Fibroblast of mammary gland (primary cell): ENCODE data around the gene BTF3.

ENCODE experiments used
- DNase-seq: peaks from one replicate; pipeline ENCODE4 v3.0.0-alpha.2; 2010; ENCODE audit warnings: low read depth
- H3K4me3 ChIP-seq: 2 replicates; pipeline ENCODE4 v1.5.1; 2011; ENCODE audit warnings: low read depth, mild to moderate bottlenecking, low read length, moderate library complexity; ENCODE audit not compliant: control insufficient read depth
- TF ChIP-seq, protein P1 (sequence below): conservative IDR thresholded peaks from 2 replicates; pipeline ENCODE4 v1.5.1; 2011; ENCODE audit warnings: low read depth, low read length, inconsistent platforms; ENCODE audit not compliant: control insufficient read depth, insufficient read depth

The BTF3 gene

DNA sequence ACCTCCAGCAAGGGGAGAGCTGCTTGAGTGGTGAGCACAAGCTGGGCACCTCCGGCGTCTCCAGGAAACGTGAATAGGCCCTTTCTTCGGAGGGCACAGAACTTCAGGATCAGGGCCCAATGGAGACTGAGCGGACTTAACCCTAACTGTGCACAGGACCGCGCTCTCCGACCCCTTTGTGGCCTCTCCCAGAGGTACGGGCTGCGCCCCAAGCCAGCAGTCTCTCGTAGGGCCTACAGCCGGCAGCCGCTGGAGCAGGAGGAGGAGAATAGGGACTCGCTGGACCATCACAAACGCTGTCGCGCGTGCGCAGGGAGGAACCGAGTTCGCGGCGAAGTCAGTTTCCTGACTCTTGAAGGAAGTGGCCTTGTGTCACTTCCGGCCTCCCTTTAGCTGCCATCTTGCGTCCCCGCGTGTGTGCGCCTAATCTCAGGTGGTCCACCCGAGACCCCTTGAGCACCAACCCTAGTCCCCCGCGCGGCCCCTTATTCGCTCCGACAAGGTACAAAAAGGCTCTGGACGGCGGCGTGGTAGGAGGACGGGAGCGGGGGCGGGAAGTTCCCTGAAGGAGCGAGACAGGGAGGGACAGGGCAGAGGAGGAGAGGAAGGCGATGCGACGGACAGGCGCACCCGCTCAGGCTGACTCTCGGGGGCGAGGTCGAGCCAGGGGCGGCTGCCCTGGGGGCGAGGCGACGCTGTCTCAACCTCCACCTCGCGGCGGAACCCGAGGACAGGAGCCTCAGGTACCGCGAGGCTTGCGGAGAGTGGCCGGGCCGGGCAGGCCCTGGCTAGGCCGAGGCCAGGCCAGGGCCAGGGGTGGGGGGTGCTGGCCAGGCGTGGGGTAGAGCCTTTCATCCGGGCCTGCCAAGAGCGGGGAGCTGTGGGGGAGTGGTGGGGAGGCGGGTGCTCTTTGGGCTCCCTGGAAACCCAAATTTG lies at the start of gene BTF3:
TSS of gene BTF3 (plus strand) at position 386 of the 936 bp plus-strand sequence. CDS start at position 612, 226 bp downstream.
- DNase-seq: peak; percentile 96
- peak within 1 kb of the TSS; percentile 88 for H3K4me3 ChIP-seq
- TF ChIP-seq, protein P1, sequence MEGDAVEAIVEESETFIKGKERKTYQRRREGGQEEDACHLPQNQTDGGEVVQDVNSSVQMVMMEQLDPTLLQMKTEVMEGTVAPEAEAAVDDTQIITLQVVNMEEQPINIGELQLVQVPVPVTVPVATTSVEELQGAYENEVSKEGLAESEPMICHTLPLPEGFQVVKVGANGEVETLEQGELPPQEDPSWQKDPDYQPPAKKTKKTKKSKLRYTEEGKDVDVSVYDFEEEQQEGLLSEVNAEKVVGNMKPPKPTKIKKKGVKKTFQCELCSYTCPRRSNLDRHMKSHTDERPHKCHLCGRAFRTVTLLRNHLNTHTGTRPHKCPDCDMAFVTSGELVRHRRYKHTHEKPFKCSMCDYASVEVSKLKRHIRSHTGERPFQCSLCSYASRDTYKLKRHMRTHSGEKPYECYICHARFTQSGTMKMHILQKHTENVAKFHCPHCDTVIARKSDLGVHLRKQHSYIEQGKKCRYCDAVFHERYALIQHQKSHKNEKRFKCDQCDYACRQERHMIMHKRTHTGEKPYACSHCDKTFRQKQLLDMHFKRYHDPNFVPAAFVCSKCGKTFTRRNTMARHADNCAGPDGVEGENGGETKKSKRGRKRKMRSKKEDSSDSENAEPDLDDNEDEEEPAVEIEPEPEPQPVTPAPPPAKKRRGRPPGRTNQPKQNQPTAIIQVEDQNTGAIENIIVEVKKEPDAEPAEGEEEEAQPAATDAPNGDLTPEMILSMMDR: no peak

DNA sequence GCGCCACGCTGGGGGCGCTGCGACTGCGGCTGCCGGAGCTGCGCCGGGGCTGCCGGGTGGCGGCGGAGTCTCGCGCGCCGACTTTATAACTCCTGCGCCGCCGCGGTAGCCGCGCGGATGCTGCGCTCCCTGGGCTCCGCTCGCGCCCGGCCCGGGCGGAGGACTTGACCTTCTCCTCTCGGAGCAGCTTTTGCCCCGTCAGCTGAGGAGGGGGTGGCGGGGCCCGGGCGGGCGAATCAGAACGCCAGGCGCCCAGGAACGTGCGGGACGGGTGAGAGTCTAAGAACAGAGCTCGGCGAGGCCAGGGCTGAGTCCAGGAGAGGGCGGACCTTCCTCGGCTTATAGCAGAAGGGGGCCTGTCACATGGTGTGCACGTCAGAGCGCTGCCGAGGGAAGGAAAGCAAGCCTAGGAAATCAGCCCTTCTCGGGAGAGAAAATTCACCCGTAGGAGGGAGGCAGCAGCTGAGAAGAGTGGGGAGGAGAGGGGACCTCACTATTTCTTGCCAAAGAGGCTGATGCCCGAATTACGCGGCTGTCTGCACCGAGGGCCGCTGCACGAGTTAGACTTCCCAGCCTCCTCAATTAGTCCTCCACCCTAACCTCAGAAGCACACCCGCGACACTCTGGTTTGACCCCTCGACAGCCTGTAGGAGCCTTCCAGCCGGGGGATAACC lies 49.6 kb upstream of the BTF3 start, which contains the start of gene FOXD1:
TSS of gene FOXD1 (minus strand) at position 315 of the 674 bp plus-strand sequence. CDS start 415 bp downstream, outside the sequence.
- peak within 1 kb of the TSS; percentile 51 for H3K4me3 ChIP-seq
- DNase-seq: peak; percentile 82
- TF ChIP-seq, protein P1: no peak

DNA sequence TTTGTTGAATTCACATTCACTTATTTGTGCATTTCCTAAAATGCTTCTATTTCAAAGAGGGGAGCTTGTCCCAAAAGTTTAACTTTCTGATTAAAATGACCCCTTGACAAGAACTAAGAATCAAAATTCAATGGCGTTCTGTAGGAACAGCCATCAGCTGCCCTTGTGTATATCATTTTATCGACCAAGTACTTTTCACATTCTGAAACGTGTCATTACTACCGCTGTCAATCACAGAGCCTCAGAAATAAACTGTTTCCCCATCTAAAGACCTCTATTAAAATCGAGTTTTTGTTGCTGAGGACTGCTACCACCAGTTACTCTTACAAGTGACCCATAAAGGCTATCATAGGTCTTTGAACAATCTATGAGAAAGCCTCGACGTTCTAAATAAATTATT lies 48.1 kb upstream of the BTF3 start:
- TF ChIP-seq, protein P1: no peak
- no peak for DNase-seq
- no peak overlapping the region for H3K4me3 ChIP-seq

DNA sequence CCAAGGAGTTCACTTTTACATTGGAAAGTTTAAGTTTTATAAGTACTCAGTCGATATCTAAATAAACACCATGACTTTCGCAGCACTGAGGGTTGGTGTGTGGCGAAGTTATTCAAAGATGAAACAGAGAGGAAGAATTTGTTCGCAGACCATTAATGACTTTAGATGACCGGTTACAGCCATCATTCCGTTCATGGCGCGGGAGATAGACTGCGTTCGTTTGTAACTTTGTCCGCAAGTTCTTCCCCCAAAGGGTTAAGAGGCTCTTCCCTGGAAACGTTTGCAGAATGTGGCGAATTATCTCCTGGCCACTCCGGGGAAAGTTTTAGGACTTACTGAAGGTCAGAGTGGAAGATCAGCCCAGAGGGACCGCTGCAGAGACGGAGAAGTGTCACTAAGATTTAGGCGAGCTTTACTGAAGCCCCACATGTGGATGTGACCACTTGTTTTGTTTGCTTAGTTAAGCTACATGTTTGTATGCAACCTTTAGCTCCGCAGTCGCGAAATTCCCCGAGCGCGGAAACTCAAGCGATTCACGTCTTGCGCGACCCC lies 47.5 kb upstream of the BTF3 start:
- no peak for DNase-seq
- TF ChIP-seq, protein P1: no peak
- H3K4me3 ChIP-seq: peak overlapping the region; percentile 1

DNA sequence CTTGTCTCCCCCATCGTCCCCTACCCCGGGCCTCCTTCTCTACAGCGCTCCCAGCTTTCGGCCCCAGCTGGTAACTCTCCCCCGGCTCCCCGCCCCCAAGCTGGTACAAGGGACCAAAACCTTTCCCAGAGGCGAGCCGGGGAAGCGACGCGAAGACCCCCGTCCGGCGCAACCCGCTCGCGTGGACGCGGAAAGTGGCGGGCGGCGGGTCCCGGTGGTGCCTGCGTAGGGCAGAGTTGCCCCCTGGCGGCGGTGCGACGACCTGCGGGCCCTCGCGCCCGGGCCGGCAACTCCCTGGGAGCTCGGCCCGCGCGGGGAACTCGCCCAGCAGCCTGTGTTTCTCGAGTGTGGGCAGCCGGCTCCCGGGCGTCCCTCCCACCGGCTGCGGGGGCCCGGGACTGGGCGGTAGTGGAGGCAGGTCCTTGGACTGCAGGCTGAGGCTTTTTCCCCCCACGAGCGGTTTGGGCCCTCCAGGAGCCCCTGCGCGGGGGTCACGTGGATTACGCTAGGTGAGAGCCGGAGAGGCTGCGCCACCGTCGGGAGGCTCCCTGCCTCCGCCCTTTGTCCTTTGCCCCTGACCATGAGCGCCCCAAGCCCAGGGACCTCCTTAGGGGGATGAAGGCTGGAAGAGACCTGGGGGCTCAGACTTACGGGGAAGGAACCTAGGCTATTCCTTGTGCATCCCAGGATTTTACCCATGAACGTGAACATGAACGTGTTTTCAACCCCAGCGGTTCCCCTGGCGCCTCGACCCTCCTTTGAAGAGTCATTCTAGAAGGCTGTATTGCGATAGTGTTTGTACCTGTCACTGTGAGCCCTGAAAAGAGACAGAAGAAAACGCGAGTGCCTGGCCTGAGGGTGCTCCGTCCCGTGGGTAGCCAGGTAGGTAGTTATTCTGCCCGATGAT lies 46.8 kb upstream of the BTF3 start:
- H3K4me3 ChIP-seq: peak overlapping the region; percentile 1
- peak; percentile 32 for DNase-seq
- TF ChIP-seq, protein P1: peak; percentile 32

DNA sequence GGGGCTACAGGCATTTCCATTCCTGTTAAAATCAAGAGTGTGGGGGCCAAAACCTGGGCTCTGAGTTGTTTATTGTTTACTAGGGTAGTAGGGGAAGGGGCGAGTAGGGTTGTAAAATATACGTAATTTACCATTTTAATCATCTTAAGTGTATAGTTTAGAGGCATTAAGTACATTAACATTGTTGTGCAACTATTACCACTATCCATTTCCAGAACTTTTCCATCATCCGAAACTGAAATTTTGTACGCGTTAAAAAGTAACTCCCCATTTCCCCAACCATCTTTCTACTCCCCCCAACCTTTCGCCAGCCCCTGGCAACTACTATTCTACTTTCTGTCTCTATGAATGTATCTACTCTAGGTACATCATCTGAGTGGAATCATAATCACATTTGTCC lies 46.0 kb upstream of the BTF3 start:
- no peak overlapping the region for H3K4me3 ChIP-seq
- TF ChIP-seq, protein P1: no peak
- DNase-seq: no peak
